NCI-H2107 treated with DMSO at 0.1 percent for 48 hours (cell line): Measurements from ENCODE around the gene WFIKKN1.

Source experiments
- DNase-seq: peaks from one replicate; lab custom pipeline; 2025; ENCODE audit not compliant: unreplicated experiment; lab: John Stamatoyannopoulos, UW

Gene WFIKKN1

GRCh38 chr16:636206-637080 lies 5.7 kb downstream of the WFIKKN1 start, which contains the start of gene METTL26:
Gene METTL26, minus strand, starts transcription at chr16:636305. Its CDS starts 15 bp downstream, at chr16:636290.
- DNase-seq, result peak; percentile 74

- no peak for DNase-seq
Observed at GRCh38 chr16:637081-638018, 6.6 kb downstream of the WFIKKN1 start.

DNA sequence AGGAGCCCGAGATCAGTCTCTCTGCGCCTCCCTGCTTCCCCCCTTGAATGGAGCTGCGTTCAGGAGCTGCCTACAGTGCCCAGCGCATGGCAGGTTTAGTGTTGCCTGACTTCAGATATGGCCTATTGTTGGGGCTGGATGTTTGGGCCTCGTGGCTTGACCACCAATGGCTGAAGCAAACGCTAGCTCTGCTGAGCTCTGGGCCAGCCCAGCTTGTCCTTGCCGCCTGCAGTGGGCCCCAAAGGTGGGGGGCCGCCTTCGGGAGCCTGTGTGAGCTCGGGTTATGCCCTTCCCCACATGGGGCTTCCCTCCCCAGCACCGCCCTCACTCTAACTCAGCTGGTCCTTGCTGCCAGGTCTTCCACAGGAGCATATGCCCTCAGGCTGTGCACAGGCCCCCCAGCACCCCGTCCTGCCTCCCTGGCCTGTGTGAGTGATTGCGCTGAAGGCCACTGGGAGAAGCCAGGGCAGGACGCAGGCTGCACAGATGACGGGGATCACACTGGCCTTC lies 7.3 kb downstream of the WFIKKN1 start:
- DNase-seq, result no peak

DNA sequence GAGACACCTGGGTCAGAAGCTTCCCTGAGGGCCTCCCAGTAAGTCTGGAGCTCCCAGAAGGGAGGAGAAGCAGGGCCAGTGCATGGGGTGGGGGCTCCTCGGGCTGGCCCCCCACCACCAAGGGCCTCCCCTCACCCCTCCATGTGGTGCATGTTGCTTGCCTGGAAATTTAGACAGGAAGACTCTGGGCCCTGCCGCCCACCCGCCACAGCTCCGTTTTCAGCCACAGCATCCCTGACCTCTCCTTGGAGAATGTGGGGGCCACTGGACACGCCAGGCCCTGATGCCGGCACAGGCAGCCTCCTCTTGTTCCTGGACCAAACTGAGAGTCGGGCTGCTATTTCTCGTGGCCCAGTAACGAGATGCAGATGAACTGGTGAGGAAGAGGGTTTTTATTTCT lies 8.1 kb downstream of the WFIKKN1 start:
- no peak for DNase-seq

- no peak for DNase-seq
Observed at GRCh38 chr16:640614-641013, 9.8 kb downstream of the WFIKKN1 start.

- peak; percentile 21 for DNase-seq
Observed at GRCh38 chr16:641326-642188, 10.8 kb downstream of the WFIKKN1 start, which contains the start of gene MCRIP2. Gene MCRIP2, plus strand, starts transcription at chr16:641828. Its CDS starts 164 bp downstream, at chr16:641992.

GRCh38 chr16:642189-643049 lies 11.6 kb downstream of the WFIKKN1 start:
- DNase-seq, result no peak

DNA sequence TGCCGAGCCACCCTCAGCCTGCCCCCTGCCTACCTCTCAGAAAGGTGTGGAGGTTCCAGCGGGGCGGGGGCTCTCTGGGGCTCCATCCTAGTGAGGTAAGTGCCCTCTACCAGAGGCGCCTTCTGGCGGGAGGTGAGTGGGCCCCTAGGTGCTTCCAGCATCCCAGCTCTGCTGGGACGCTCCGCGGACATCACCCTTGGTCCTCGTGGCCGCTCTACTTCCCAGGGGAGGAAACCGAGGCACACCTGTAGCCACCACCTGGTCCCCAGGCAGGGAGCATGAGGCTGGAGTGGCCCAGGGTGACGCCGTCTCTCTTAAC lies 12.2 kb downstream of the WFIKKN1 start:
- no peak for DNase-seq

GRCh38 chr16:644556-644955 lies 13.8 kb downstream of the WFIKKN1 start:
- DNase-seq, result no peak

GRCh38 chr16:645852-646678 lies 15.3 kb downstream of the WFIKKN1 start:
- no peak for DNase-seq

DNA sequence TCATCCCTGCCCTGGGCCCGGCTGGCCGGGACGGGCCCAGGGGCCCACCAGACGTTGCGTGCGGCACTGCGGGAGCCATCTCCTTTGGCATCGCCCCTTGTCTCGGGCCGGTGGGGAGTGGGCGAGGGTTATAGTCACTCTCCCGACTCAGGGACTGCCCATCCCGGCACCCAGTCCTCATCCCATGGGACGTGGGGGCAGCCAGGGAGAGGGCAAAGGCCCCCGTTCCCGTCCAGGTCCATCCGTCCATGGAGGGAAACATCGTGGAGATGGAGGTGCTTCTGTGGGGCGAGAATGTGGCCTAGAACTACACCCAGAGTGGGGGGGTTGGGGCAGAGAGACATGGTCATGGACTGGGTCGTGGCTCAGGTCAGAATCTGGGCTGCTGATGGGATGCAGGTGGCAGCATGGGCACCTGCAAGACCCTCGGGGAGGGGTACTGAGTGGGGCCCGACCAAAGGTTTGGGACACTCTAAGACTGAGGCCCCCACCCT lies 15.9 kb downstream of the WFIKKN1 start:
- no peak for DNase-seq

- DNase-seq, result no peak
Observed at GRCh38 chr16:647173-647902, 16.6 kb downstream of the WFIKKN1 start.

DNA sequence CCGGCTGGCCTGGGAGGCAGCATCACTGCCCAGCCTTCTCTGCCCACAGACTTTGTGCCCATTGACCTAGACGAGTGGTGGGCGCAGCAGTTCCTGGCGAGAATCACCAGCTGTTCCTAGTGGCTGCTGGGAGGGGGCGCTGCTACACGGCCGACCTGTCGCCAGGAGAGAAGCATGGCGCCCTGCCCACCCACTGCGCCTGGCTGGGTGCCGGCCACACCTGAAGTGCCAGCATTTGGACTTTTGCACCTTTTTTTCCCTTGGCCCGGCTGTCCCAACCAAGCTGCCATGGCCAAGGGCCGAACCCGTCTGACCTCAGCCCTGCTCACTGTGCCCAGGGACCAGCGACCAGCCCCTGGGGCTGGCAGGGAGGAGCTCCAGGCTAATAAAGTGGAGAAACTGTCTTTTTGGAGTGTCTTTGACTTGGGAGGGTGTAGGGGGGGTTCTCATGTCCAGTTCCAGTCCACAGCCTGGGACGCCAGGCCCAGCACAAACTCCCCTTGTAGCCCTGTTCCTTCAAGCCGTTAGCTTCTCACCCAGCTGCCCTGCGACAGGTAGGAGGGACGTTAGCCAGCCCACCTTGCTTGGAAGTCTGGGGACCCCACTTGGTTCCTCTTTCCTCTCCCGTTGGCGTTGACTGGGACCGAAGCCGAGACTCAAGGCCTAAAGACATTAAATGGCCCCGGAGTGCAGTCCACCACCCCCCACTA lies 17.4 kb downstream of the WFIKKN1 start:
- peak; percentile 13 for DNase-seq

DNA sequence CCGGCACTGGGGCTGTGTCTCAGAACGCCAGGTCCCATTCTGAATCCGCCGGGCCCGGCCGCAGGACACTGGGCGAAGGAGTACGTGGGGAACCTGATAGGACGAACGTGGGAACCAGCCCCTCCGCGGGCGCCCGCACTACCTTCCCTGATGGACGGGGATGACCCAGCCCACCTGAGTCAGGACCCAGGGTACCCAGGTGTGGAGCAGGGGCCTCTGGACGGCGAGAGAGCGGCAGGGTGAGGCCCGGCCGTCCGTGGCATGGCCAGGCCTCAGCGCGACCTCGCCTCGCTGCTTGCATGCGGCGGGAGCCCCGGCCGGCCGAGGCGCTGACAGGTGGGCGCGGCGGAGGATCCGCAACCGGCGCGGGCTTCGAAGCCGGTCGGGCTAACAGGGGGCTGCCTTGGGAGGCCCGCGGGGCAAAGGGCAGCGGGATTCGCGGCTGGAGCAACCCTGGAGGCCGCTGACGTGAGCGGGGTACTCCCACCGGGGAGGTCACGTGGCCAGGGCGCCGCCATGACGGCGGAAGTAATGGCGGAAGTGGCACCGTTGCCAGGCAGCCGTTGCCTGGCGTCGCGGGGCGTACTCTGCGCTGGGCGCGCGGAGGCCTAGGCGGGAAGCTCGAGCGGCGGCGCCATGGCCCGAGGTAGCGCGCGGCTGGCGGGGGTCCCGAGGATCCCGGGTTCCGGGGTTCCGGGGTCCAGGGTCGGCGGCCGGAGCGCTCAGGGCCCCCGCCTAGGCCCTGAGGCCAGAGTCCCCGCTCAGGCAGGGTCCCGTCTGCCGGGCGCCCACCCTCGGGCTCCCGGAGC lies 18.2 kb downstream of the WFIKKN1 start, which contains the start of gene WDR90:
Gene WDR90, plus strand, starts transcription at position 585 of the 809 bp plus-strand sequence. Its CDS starts 52 bp downstream, at position 637.
- peak; percentile 78 for DNase-seq

DNA sequence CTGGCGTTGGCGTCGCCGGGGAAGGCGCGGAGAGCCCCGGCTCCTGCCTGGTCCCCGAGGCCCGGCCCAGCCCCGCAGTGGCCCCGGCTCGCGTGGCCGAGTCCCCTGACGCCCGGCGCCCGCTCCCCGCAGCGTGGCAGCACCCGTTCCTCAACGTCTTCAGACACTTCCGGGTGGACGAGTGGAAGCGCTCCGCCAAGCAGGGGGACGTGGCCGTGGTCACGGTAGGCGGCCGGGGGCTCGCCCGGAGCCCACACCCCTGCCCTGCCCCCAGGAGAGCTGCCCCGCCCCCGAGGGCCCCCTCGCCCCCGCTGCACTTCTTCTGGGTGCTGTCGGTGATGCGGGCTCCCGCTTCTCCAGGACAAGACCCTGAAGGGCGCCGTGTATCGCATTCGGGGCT lies 18.8 kb downstream of the WFIKKN1 start:
- no peak for DNase-seq

GRCh38 chr16:651844-652243 lies 21.1 kb downstream of the WFIKKN1 start:
- no peak for DNase-seq
